Epithelial cell of proximal tubule (primary cell): ENCODE measurements around the gene PROKR1. TPM values are rescaled to one million over a fixed set of nuclear protein-coding genes. Genes with fewer than 3 reads are reported as not detected.
A peak's percentile ranks its signal among the peaks of the same experiment; 100 is the strongest.

ENCODE experiments used
- DNase-seq: peaks from one replicate; pipeline ENCODE4 v3.0.0-alpha.2; 2011; ENCODE audit warnings: low read depth
- H3K4me3 ChIP-seq: 2 replicates; pipeline ENCODE4 v1.5.1; 2011; ENCODE audit warnings: low read depth, mild to moderate bottlenecking, low read length
- CTCF ChIP-seq: conservative IDR thresholded peaks from 2 replicates; pipeline ENCODE4 v1.5.1; 2012; ENCODE audit warnings: low read depth, mild to moderate bottlenecking, low read length
- total RNA-seq: library from RNA; depleted of rRNA; stranded (reverse); fragments of >200 nt; gene quantifications from 2 replicates; pipeline ENCODE4 v1.2.3, GENCODE V29; 2015

PROKR1 gene
- total RNA-seq, 1 donor from 2014 or later: not detected

GRCh38 chr2:68632021-68632420, 11.4 kb upstream of the PROKR1 start:
- TF ChIP-seq CTCF: no peak
- DNase-seq: no peak
- H3K4me3 ChIP-seq: no peak overlapping the region

- DNase-seq: no peak
- TF ChIP-seq CTCF: no peak
- H3K4me3 ChIP-seq: no peak overlapping the region
These were observed 6.3 kb upstream of the PROKR1 start for GRCh38 chr2:68637047-68637446.

- peak overlapping the region; percentile 45 for H3K4me3 ChIP-seq
- DNase-seq: no peak
- no peak for TF ChIP-seq CTCF
These were observed 601 bp downstream of the PROKR1 start for GRCh38 chr2:68643874-68644485.

GRCh38 chr2:68645523-68645922, 2.1 kb downstream of the PROKR1 start:
- H3K4me3 ChIP-seq: no peak overlapping the region
- TF ChIP-seq CTCF: no peak
- DNase-seq: no peak

- no peak for DNase-seq
- no peak overlapping the region for H3K4me3 ChIP-seq
- peak; percentile 46 for TF ChIP-seq CTCF
These were observed 2.9 kb downstream of the PROKR1 start for GRCh38 chr2:68646303-68646702.

GRCh38 chr2:68650645-68651044, 7.3 kb downstream of the PROKR1 start:
- no peak for TF ChIP-seq CTCF
- no peak overlapping the region for H3K4me3 ChIP-seq
- DNase-seq: no peak

GRCh38 chr2:68653034-68653433, 9.7 kb downstream of the PROKR1 start:
- no peak for DNase-seq
- TF ChIP-seq CTCF: no peak
- H3K4me3 ChIP-seq: no peak overlapping the region
